A673 (cell line): ENCODE data around the gene KRT35.

Source experiments
- CTCF ChIP-seq: fragments of 300-800, 200-600 bp; sonication (generic); conservative IDR thresholded peaks from 2 replicates; pipeline ENCODE4 v1.5.1; 2017; ENCODE audit warnings: low read depth, mild to moderate bottlenecking, antibody characterized with exemption, low read length, moderate library complexity, mixed read lengths
- EZH2 ChIP-seq: fragments of 200-600 bp; sonication (generic); IDR thresholded peaks from 2 replicates; pipeline ENCODE4 v1.6.1; 2017; ENCODE audit warnings: borderline replicate concordance, low read depth, mild to moderate bottlenecking, mixed read lengths, antibody characterized with exemption, low read length; ENCODE audit not compliant: poor library complexity, severe bottlenecking

GRCh38 chr17:41439375-41439774, 41.6 kb downstream of the KRT35 start:
- TF ChIP-seq EZH2 (no peak), CTCF (no peak)
